B cell (primary cell): Measurements from ENCODE around the gene MBTPS1.

Experiments used
- EZH2 ChIP-seq: IDR thresholded peaks from 2 replicates; pipeline ENCODE4 v1.6.1; 2012; ENCODE audit warnings: borderline replicate concordance, low read depth, mild to moderate bottlenecking, moderate library complexity, low read length; ENCODE audit not compliant: insufficient read depth, poor library complexity, severe bottlenecking
- TF ChIP-seq, protein P1 (sequence below): fragments of 200-600 bp; IDR thresholded peaks from one replicate; pipeline ENCODE4 v1.8.0; 2022; ENCODE audit warnings: antibody characterized with exemption, mild to moderate bottlenecking

DNA sequence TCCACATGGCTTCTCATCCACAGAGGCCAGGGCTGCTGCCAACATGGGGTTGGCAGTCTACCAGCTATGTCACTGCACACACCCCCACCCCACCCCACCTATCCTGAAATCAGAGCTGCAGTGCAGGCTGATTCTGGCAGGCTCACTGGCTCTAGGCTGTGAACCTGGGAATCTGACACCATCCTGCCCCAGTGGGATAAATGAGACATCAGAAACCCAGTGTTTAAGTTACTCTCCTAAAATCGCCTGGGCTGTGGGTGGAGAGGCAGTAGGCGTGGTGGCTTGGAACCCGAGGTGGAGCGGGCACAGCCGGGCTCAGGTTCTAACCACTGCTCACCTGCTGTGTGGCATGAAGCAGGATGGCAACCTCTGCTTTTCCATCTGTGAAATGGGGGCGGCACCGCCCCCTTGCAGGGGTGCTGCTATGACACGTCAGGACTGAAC, 79.7 kb downstream of the MBTPS1 start:
- TF ChIP-seq, protein P1, sequence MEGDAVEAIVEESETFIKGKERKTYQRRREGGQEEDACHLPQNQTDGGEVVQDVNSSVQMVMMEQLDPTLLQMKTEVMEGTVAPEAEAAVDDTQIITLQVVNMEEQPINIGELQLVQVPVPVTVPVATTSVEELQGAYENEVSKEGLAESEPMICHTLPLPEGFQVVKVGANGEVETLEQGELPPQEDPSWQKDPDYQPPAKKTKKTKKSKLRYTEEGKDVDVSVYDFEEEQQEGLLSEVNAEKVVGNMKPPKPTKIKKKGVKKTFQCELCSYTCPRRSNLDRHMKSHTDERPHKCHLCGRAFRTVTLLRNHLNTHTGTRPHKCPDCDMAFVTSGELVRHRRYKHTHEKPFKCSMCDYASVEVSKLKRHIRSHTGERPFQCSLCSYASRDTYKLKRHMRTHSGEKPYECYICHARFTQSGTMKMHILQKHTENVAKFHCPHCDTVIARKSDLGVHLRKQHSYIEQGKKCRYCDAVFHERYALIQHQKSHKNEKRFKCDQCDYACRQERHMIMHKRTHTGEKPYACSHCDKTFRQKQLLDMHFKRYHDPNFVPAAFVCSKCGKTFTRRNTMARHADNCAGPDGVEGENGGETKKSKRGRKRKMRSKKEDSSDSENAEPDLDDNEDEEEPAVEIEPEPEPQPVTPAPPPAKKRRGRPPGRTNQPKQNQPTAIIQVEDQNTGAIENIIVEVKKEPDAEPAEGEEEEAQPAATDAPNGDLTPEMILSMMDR, result no peak
- no peak for TF ChIP-seq EZH2
